Measurements from ENCODE around the gene HAGHL.
"Not testable (repeated sequence)": the region's sequence is repeated elsewhere in the genome, so short reads cannot be mapped to it uniquely, and the experiment has no call there.

Gene HAGHL

DNA sequence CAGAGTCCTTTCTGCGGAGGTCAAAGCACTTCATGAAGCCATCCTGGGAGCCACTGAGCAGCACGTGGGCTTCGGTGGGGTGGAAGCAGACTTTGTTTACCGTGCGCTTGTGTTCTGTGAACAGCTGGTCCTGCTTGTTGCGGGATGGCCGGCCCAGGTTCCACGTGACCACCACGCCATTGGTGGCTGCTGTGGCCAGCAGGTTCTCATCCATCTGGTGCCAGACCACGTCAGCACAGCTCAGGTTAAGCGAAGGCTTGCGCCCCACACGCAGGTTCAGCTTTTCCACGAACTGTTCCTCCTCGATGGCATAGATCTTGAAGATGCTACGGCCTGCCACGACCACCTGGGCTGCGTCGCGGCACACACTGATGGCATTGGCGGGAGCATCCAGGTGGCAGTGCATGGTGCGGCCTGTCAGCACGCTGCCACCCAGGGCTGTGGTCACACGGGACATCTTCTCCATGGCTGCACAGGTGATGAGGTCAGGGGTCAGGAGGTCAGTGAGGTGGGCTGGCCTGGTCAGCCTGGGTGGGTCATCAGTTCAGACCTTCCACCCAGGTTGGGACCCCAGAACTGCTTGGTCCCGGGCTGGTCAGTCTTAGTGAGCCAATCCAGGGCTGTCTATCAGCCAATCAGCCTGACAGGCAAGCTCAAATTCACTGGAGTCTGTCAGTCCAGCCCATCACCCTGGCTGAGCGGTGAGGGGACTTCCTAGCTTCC, 37.6 kb upstream of the HAGHL start:
- no peak for DNase-seq

DNA sequence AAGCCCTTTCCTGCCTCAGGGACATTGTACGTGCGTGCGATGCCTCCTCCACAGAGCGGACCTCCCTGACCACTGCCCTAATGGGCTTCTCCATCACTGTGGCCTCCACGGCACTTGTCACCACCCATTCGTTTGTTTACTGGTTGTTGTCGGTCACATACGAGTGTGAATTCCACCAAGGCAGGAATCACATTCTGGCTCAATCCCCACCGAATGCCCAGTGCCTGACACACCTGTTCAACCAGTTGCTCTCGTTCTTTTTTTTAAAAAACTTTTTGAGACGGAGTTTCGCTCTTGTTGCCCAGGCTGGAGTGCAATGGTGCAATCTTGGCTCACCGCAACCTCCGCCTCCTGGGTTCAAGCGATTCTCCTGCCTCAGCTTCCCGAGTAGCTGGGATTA, 35.7 kb upstream of the HAGHL start:
- not testable (repeated sequence) for DNase-seq

DNA sequence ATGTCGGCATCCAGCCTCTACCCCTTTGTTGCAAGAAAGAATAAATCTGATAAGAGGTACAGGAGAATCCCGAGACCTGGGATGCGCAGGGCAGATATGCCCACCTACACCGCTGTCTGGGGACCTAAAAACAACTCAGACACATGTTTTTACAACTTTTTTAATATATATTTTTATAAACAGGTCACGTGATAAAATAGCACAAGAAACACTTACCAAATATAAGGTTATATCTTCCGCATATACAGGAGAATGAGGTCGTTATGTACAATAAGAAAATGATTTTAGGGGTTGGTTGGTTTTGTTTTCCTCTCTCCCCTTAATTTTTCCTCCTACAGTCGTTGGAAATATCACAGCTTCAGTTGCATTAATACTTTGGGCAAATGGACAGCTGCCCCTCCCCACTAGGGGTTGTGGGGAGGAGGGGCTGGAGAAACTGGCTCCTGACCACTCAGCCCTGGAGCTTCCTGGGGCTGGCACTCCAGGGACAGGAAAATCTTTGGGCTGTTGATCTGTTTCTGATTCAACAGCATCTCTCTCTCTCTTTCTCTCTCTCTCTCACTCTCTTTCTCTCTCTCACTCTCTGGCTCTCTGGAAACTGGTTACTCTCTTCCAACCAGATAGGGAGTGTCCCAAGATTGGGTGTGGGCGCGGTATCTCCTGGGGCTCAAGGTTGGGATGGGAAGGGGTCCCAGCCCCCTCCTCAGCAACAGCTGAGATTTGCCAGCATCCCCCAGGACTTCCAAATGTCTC, 34.4 kb upstream of the HAGHL start:
- DNase-seq, result no peak

DNA sequence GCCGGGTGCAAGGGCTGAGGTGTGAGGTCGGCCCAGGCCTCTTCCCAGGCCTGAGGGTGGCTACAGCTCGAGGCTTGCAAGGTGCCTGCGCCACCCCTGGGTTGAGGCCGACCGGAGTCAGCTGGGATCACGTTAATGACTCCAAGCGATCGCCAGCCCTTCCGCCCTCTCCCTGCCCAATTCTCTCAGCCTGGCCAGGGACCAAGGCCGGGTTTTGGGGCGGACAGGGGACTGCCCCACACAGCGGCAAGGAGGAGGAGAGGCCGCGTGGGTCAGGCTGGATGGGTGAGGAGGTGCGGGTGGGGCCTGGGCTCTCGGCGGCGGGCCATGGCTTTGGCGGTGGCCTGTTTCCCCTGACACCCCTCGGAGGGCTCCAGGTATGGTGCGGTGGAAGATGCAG, 33.5 kb upstream of the HAGHL start:
- DNase-seq, result no peak

DNA sequence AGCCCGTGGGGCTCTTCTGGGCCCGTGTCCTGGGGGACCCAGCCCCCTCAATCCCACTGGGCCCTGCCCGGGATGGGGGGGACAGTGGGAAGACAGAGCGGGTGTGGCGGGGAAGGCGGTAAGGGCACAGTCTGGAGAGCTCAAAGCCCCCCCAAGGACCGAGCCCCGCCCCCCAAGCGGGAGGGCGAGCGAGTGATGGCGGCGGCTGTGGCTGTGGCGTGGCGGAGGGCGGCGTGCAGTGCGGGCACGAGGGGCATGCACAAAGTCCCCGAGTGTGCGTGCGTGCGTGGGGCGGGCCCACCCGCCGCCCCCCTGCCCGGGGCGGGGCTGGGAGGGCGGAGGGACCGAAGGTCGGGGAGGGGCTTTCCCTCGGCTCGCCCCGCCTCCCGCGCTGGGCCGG, 33.1 kb upstream of the HAGHL start:
- DNase-seq, result no peak

DNA sequence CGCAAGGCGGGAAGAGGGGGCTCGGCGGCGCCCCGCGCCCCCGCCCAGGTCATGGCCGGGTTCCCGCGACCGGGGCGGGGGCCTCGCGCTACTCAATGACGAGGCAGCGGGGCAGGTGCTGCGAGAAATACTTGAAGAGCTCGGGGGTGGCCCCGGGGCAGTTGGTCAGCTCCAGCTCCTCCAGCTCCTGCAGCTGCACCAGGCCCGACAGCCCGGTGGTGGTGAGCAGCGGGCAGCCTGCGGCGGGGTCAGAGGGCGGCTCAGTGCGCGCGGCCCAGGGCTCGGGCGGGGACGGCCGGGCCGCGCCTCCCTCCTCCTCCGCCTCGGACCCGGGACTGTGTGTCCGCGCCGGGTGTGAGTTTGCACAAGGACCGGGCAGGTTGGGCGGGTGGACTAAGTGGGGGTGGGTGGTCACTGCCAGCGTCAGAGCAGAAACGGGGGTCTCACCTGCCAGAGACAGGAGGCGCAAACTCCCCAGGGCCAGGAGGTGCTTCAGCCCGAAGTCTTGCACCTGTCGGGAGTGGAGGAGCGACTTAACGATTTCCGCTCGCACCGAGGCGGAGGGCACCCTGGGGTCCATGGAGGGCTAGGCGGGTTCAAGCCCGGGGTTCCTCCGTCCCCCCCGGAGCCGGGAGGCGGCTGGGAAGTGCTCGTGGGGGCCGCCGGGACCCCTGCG, 32.6 kb upstream of the HAGHL start:
- no peak for DNase-seq

DNA sequence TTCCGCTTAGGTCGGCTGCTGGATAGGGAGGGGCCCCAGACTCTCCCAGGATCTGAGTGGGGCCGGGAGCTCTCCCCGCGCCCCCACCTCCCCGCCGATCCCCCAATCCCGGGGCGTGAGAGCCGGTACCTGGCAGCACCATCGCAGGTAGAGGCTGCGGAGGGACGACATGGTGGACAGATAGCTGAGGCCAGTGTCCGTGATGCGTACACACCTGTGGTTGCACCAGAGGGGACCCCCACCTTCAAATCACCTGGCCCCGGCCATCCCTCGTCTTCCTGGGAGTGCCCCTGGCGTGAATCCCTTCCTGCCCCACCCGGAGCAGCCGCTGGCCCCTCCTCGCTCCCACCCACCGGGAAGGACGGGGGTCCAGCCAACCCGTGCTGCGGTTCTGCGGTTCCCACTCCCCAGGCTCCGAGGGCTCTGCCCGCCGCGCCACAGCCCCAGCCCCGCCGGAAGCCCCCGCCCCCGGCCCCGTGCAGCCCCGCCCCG, 32.0 kb upstream of the HAGHL start:
- DNase-seq, result no peak

DNA sequence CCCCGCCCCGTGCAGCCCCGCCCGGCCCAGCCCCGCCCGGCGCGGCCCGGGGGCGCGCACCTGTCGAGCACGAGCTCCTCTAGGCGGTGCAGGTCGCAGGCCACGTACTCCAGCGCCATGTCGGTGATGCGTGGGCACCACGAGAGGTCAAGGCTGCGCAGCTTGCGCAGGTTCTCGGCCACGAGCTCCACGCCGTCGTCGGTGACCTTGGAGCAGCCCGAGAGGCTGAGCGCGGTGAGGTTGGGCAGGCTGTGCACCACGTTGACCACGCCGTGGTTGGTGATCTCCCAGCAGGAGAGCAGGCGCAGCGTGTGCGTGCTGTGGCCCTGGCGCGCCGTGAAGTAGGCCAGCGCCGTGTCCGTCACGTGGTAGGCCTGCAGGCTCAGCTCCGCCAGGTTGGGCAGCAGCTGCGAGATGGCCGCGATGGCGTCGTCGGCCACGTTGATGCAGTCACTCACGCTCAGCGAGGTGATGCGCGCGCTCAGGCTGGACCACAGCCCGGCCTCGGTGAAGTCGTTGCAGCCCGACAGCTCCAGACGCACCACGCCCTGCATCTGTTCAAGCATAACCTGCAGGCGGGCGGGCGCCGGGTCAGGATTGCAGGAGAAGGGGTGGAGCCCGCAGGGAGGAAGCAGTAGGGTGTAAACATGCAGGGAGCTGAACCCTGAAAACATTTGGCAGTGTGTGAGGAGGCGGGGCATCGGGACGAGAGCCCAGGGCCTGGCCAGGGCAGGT, 31.4 kb upstream of the HAGHL start:
- DNase-seq, result no peak

DNA sequence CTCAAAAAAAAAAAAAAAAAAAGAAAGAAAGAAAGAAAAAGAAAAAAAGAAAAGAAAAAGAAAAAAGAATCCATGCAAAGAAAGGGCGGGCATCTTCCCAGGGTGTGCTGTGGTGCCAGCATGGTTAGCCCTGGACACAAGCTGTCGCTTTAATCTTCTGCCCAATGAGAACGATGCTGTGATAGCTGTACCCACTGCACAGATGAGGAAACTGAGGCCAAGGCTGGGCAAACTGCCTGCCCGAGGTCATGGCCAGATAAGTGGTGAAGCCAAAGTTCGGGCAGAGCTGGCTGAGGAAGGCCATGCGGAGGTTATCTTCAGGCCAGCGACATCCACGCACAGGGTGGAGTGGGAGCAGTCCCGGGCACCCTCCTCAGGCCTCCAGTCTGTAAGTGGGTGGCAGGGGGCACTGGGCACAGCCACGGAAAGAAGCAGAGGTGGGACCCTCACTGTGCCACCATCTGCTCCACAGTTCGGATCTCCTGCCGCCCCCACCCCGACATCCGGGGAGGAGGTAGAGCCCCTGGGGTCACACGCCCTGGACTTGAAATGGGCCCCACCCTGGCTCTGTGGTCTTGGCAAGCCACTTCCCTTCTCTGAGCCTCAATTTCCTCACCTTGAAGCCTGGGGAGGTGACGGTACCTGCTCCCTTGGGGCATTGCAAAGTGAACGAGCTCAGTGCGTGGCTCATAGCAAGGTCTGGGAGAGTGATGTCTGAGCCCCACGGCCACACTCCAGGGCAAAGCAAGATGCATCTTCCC, 27.8 kb upstream of the HAGHL start:
- DNase-seq, result no peak

DNA sequence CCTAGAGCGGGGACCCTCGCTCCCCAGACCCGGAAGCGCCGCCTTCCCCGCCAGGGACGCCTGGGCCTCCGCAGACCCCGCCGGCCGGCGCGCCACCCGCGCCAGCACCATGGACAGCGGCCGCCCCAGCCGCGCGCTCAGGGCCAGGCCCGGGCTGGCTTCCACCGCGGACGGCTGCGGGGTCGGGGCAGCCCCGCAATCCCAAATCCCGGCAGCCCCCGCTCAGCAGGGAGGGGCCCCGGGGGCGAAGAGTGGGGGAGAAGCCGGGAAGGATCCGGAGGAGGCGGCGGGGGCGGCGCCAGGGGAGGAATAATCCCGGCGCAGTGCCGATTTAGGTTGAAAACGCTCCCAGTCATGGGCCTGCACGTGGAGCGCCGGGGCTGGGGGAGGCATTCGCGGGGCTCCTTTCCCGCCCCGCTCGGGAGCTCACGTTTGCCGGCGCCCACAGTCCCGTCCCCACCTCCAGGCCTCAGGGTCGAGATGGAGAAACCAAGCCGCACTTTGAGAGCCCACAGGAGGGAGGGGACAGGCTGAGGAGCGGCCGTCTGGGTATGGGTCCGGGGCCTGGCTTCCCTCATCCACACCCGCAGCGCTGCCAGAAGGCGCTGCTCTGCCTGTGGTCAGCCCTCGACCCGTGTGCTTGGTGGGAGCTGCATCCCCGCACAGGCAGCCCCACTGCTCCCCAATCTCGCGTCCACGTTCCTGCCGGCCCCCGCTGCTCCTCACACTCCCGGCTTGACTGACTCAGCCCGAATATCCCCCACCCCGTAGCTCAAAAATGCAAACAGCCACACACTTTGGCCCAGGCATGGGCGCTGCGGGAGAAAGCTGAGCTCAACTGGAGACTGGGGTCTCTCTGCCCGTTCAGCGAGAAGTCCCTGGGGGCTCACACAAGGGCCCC, 26.0 kb upstream of the HAGHL start:
- DNase-seq, result peak; percentile 26

DNA sequence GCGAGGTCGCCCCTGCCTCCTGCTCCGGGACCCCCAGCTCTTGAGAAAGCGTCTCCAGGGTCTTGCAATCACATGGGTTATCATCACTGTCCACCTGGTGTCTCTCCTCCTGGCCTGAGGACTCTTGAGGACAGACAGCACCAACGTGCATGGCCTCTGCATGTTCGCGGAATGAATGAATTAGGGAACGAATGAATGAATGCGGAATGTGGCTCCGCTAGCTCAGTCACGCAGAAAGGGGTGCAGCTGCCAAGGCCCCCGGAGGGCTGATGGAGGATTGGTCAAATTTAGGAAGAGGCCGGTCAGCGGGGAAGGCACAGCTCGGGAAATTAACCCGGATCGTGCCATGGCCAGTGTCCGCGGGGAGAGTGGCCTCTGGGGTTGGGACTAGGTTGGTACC, 24.6 kb upstream of the HAGHL start:
- no peak for DNase-seq

DNA sequence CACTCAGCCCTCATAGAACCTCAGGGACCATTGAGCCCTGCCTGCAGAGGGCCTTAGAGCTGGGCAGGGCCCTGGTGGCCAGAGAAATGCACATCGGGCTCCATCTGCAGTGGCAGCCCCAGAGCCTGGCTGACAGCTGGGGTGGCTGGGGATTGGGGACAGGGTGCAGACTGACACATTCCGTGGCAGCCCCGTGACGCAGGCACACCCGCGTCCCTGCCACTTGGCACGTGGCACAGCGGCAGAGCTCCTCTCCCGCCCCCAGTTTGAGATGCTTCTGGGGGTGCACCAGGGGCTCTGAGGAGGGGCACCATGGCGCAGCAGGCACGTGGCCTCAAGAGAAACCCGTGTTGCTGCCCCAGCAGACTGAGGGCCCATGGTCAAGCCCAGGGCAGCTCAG, 23.5 kb upstream of the HAGHL start:
- DNase-seq, result no peak

DNA sequence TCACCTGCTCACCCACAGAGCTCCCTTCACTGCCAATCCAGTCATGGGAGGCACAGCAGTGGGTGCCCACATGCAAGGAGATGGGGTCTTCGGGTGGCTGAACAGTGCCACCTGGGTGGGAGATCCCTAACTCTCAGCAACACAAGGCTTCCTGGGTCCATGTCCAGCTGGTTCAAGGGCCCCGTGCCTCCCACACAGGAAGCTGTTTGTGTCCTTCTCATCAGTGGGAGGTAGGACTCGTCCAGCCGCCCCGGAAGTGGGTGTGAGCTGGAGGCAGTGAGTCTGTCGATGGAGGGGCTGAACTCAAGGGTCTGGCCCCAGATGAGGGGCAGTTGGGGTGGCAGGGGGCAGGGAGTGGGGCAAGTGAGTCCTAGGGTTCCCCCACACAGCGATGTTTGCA, 22.9 kb upstream of the HAGHL start:
- DNase-seq, result no peak

DNA sequence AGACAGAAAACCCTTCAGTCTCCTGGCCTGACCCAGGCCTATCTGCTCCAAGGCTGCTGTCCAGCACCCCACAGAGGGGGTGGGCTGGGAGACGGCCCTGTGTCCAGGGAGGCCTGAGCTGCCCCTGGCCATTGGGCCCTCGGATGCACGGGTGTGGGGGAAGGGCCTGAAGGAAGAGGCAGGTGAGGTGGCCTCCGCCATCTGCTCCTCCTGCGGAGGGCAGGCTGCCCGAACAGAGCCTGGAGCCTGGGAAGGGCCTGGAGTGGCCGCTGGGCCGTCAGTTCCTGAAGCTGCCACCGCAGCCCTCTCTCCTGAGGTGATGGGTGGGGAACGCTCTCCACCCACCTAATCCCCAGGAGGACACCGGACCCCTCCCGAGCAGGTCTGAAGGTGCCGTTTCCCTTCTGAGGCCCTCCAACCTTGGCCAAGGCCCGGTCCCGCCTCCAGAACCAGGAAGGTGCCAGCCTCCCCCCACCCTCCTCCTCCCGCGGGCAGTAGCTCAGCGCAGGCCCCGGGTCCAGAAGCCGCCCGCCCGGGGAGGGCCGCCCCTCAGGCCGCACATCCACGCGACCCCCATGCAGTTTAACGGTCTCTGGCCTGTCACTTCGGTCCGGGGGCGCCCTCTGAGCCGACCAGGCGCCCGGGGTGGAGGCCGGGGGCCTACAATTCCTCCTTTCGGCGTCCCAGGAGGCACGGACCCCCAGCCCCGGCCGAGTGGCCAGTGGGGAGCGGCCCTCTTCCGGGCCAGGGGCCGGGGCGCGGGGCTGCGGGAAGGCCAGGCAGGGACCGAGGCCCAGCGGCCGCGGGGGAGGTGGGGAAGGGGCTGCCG, 22.1 kb upstream of the HAGHL start:
- DNase-seq, result no peak

DNA sequence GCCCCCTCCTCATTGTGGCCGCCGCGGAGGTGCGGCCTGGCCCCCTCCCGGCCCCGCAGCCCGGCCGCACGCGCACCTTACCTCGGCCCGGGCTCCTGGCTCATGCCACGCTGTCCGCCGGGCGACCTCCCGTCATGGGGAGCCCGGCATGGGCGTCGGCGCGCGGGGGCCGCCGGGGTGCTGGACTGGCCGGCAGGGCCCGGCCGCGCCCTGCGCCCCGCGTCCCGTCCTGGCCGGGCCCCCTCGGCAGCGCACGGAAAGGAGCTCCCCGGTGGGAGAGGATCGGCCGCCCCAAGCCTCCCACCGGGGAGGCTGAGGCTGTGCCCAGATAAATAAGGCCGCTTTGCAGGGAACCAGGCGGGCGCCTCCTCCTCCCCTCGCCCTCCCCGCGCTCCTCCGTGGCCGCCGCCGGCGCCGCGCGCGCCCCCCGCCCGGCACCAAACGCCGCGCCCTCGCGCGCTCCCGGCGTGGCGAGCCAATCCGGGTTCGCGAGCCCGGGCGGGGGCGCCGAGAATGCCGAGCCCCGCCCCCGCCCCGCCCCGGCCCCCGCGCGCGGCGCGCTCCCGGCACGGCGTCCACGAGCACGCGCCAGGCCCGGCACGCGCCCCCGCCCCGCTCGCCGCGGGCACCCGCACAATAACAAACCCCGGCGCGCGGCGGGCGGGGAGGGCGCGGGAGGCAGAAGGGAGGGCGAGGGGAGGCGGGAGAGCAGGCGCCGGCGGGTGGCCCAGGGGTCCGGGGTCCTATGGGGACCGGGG, 21.3 kb upstream of the HAGHL start, which contains the start of gene FBXL16:
TSS of gene FBXL16 (minus strand) at position 371 of the 758 bp plus-strand sequence. CDS start 8,396 bp downstream, outside the sequence.
- DNase-seq, result no peak

DNA sequence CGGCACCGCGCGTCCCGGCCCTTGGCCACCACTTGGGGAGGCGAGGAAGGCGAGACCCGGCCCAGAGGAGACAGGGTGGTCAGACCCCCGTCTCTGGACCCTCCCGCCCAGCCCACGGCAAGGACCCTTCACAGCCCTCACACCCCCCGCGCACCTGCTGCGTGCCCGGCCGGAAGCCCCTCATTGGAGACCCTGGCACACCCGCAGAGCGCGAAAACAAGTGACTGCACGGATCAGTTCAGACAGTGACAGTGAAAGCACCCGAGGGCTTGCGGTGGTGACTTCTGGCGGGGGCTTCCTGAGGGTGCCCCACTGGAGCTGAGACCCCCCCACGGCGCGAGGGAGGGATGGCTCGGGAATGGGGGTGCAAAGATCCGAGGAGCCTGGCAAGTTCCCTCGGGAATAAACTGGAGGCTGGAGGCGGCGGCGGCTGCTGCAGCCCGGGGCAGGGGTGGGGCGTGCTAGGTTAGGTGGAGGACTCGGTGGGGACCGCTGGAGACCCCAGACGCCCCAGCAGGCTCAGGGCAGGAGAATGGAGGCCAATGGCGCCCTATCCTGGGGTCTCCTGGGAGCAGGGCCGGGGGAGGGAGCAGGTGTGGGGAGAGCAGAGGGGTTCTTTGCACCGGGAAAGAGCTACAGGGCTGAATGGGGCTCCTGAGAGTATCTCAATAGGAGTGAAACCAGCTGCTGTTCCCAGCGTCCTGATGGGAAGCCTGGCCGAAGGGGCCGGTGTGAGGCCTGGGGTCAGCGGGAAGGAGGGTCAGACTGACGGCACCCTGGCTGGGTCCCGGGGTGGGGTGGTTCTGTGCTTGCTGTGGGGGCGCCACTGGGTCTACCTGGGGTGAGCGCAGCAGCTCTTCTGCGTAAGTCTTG, 20.5 kb upstream of the HAGHL start:
- DNase-seq, result no peak

DNA sequence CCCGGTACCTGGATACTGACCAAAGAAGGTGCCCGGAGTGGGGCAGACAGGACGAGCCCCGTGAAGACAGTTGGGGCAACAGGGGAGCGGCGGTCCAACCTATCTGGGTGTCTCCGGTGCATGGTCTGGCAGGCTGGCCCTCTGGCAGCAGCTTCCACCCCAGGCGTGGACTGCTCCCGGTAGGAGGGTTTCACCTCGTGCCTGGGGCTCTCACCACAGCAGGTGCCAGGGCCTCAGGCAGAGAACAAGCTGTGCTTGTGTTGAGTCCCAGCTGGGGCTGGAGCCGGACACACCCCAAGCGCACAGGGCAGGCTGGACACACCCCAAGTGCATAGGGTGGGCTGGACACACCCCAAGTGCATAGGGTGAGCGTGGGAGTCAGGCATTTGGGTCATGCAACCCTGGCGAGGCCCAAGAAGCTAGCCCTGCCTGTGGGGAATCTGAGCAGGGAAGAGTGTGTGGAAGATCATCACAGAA, 19.8 kb upstream of the HAGHL start:
- DNase-seq, result no peak

DNA sequence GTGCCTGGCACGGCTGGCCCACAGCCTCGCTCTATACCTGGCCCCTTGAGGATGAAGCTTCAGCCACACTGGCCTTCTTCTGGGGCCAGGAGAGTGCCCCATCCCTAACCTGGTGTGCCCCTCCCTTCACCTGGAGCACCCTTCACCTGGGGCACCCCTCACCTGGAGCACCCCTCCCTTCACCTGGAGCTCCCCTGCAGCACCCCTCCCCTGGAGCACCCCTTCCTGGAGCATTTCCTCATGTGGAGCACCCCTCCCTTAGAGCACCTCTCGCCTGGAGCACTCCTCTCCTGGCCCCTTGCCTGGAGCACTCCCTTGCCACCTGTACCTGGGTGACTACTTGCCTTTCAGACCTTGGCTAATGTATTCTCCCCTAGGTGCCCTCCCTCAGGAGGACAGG, 18.9 kb upstream of the HAGHL start:
- no peak for DNase-seq
